ENCODE data around the gene HSPB7. TPM values are rescaled to one million over a fixed set of nuclear protein-coding genes. Genes with fewer than 3 reads are reported as not detected.

Gene HSPB7
- total RNA-seq, 1 donor from 2014 or later: 1.2 TPM

Other genes with a start within 250 kb of the HSPB7 start
- gene UQCRHL, start 210.4 kb downstream of the HSPB7 start, total RNA-seq: 0.98 TPM
- gene SPEN, start 170.3 kb downstream of the HSPB7 start, total RNA-seq: 28.7 TPM
- gene ZBTB17, start 41.9 kb downstream of the HSPB7 start, total RNA-seq: 14.3 TPM
- not detected for gene SRARP, start 13.8 kb downstream of the HSPB7 start, total RNA-seq
- gene CLCNKA, start 4.0 kb upstream of the HSPB7 start, total RNA-seq: 0.08 TPM
- gene CLCNKB, start 25.7 kb upstream of the HSPB7 start, total RNA-seq: not detected
- gene FAM131C, start 55.6 kb upstream of the HSPB7 start, total RNA-seq: not detected
- 6.5 TPM for gene EPHA2, start 138.0 kb upstream of the HSPB7 start, total RNA-seq
- 1.9 TPM for gene ARHGEF19, start 194.6 kb upstream of the HSPB7 start, total RNA-seq
- 4.7 TPM for gene CPLANE2, start 219.1 kb upstream of the HSPB7 start, total RNA-seq

Measured in left lobe of liver (tissue), 1 donor.